DMS53 treated with DMSO at 0.1 percent for 48 hours (cell line): ENCODE measurements around the gene MLST8.

ENCODE experiments used
- DNase-seq: peaks from one replicate; lab custom pipeline; 2025; ENCODE audit not compliant: unreplicated experiment; lab: John Stamatoyannopoulos, UW

MLST8 gene

GRCh38 chr16:2173366-2173765 is 31.9 kb upstream of the MLST8 start:
- DNase-seq, result no peak

- no peak for DNase-seq
Observed at GRCh38 chr16:2173916-2174315, 31.3 kb upstream of the MLST8 start.

- no peak for DNase-seq
Observed at GRCh38 chr16:2174396-2175131, 30.7 kb upstream of the MLST8 start.

GRCh38 chr16:2175454-2175853 is 29.8 kb upstream of the MLST8 start:
- no peak for DNase-seq

- DNase-seq, result no peak
Observed at GRCh38 chr16:2176047-2176446, 29.2 kb upstream of the MLST8 start.

GRCh38 chr16:2177101-2177500 is 28.2 kb upstream of the MLST8 start:
- no peak for DNase-seq

- no peak for DNase-seq
Observed at GRCh38 chr16:2177561-2177960, 27.7 kb upstream of the MLST8 start.

- DNase-seq, result no peak
Observed at GRCh38 chr16:2178321-2179106, 26.7 kb upstream of the MLST8 start.

GRCh38 chr16:2179107-2179501 is 26.1 kb upstream of the MLST8 start:
- DNase-seq, result no peak

GRCh38 chr16:2179576-2179975 is 25.7 kb upstream of the MLST8 start:
- no peak for DNase-seq

- no peak for DNase-seq
Observed at GRCh38 chr16:2180461-2180860, 24.8 kb upstream of the MLST8 start.

GRCh38 chr16:2180962-2181923 is 24.0 kb upstream of the MLST8 start:
- no peak for DNase-seq

- no peak for DNase-seq
Observed at GRCh38 chr16:2181952-2182351, 23.3 kb upstream of the MLST8 start.

- no peak for DNase-seq
Observed at GRCh38 chr16:2183671-2184070, 21.6 kb upstream of the MLST8 start.

GRCh38 chr16:2184346-2184745 is 20.9 kb upstream of the MLST8 start:
- no peak for DNase-seq

GRCh38 chr16:2184962-2185361 is 20.3 kb upstream of the MLST8 start:
- DNase-seq, result no peak

GRCh38 chr16:2186064-2186463 is 19.2 kb upstream of the MLST8 start:
- DNase-seq, result no peak

GRCh38 chr16:2186505-2186904 is 18.7 kb upstream of the MLST8 start:
- no peak for DNase-seq

GRCh38 chr16:2187212-2187611 is 18.0 kb upstream of the MLST8 start:
- no peak for DNase-seq

- no peak for DNase-seq
Observed at GRCh38 chr16:2188395-2188794, 16.9 kb upstream of the MLST8 start.

- no peak for DNase-seq
Observed at GRCh38 chr16:2189252-2189893, 15.9 kb upstream of the MLST8 start.
